Left renal cortex interstitium (tissue), 4 donors: ENCODE results near the gene TMPRSS11D. TPM values are rescaled to one million over a fixed set of nuclear protein-coding genes. Genes with fewer than 3 reads are reported as not detected.

Source experiments
- polyA plus RNA-seq, 4 donors: library from polyadenylated mRNA; unstranded; fragments of 120-200 nt; gene quantifications; one replicate each; pipeline ENCODE4 v1.2.1, GENCODE V29; 2013; ENCODE audit not compliant: insufficient read length in 4 of 4

The TMPRSS11D gene
- polyA plus RNA-seq, 4 donors, result 0.27 to 0.29 TPM; not detected in 2

Other genes starting within 250 kb of the TMPRSS11D start
- gene UBA6, start 182.8 kb downstream of the TMPRSS11D start, polyA plus RNA-seq, result 10 to 100 TPM; 40.9 to 72.5 (median 55.8) TPM
- 1 to 10 TPM in 1 of 4 donors, under 1 TPM in 3; 0.32 to 1.1 (median 0.63) TPM for gene GNRHR, start 129.6 kb downstream of the TMPRSS11D start, polyA plus RNA-seq
- under 1 TPM in 2 of 4 donors, not detected in 2; 0.04 to 0.05 TPM for gene TMPRSS11A, start 79.5 kb upstream of the TMPRSS11D start, polyA plus RNA-seq
- gene TMPRSS11F, start 245.9 kb upstream of the TMPRSS11D start, polyA plus RNA-seq, result not detected